IMR-90 (cell line): ENCODE data around the gene SIK1. TPM values are rescaled to one million over a fixed set of nuclear protein-coding genes. Genes with fewer than 3 reads are reported as not detected.
"Not testable (repeated sequence)": the region's sequence is repeated elsewhere in the genome, so short reads cannot be mapped to it uniquely, and the experiment has no call there.

Source experiments
- ATAC-seq: fragments of 200-7000 bp; cut with Tn5 transposase; 2 replicates; pipeline ENCODE4 v1.9.1; 2020; ENCODE audit warnings: low read depth, mild to moderate bottlenecking, moderate library complexity
- BruUV-seq: library from RNA; stranded (reverse); fragments of 400-500 nt; replicated peaks from 2 replicates; lab custom pipeline; 2021; lab: Mats Ljungman, UMichigan
- CTCF ChIA-PET: fragments of 300-600 bp; formaldehyde crosslinking; extraction: SDS; loops from one replicate; lab custom pipeline; 2021; ENCODE audit warnings: antibody characterized with exemption; lab: Yijun Ruan, JAX
- POLR2A ChIA-PET: fragments of 300-600 bp; sonication (Branson Sonifier 250); formaldehyde crosslinking; loops from one replicate; lab custom pipeline; 2022; ENCODE audit warnings: antibody characterized with exemption; ENCODE audit not compliant: unreplicated experiment; lab: Charles Lee
- DNase-seq: peaks from one replicate; pipeline ENCODE4 v3.0.0; 2013
- H2AFZ ChIP-seq: replicated peaks from 2 replicates; pipeline ENCODE3; 2013; ENCODE audit warnings: low read length, mild to moderate bottlenecking; ENCODE audit not compliant: poor library complexity
- H2AK5ac ChIP-seq: 2 replicates; pipeline ENCODE4 v1.6.1; 2013; ENCODE audit warnings: low read depth, low read length, inconsistent platforms
- H2AK9ac ChIP-seq: replicated peaks from 2 replicates; pipeline ENCODE3; 2013; ENCODE audit warnings: mild to moderate bottlenecking, low read depth, low read length, moderate library complexity; ENCODE audit not compliant: poor library complexity
- H2BK120ac ChIP-seq: 2 replicates; pipeline ENCODE4 v1.6.1; 2013; ENCODE audit warnings: low read depth, low read length, inconsistent platforms
- H2BK15ac ChIP-seq: 3 replicates; pipeline ENCODE4 v1.6.1; 2013; ENCODE audit warnings: low read depth, low read length, inconsistent platforms
- H2BK20ac ChIP-seq: 2 replicates; pipeline ENCODE4 v1.6.1; 2013; ENCODE audit warnings: low read depth, mild to moderate bottlenecking, inconsistent platforms, low read length, moderate library complexity
- H2BK5ac ChIP-seq: 2 replicates; pipeline ENCODE4 v1.6.1; 2013; ENCODE audit warnings: mild to moderate bottlenecking, low read depth, low read length, inconsistent platforms; ENCODE audit not compliant: poor library complexity, severe bottlenecking
- H3K14ac ChIP-seq: replicated peaks from 2 replicates; pipeline ENCODE4 v1.6.1; 2013; ENCODE audit warnings: low read depth, low read length, inconsistent platforms
- H3K18ac ChIP-seq: 2 replicates; pipeline ENCODE4 v1.6.1; 2013; ENCODE audit warnings: low read depth, low read length, control low read depth
- H3K23ac ChIP-seq: 2 replicates; pipeline ENCODE4 v1.6.1; 2013; ENCODE audit warnings: low read depth, low read length, inconsistent platforms
- H3K27ac ChIP-seq: 2 replicates; pipeline ENCODE4 v1.5.1; 2013; ENCODE audit warnings: mild to moderate bottlenecking, control low read depth, low read length; ENCODE audit not compliant: insufficient read depth
- H3K27me3 ChIP-seq: 2 replicates; pipeline ENCODE4 v1.6.1; 2013; ENCODE audit warnings: low read length; ENCODE audit not compliant: control insufficient read depth, insufficient read depth
- H3K36me3 ChIP-seq: 2 replicates; pipeline ENCODE4 v1.6.1; 2013; ENCODE audit warnings: low read length, mixed read lengths; ENCODE audit not compliant: control insufficient read depth, insufficient read depth
- H3K4ac ChIP-seq: 2 replicates; pipeline ENCODE4 v1.6.1; 2013; ENCODE audit warnings: low read depth, low read length, inconsistent platforms
- H3K4me1 ChIP-seq: 2 replicates; pipeline ENCODE4 v1.6.1; 2013; ENCODE audit warnings: low read length, mixed read lengths; ENCODE audit not compliant: control insufficient read depth, insufficient read depth
- H3K4me2 ChIP-seq: 2 replicates; pipeline ENCODE4 v1.6.1; 2013; ENCODE audit warnings: low read depth, mild to moderate bottlenecking, control low read depth, low read length, moderate library complexity
- H3K4me3 ChIP-seq: 2 replicates; pipeline ENCODE4 v1.5.1; 2013; ENCODE audit warnings: low read depth, mild to moderate bottlenecking, control low read depth, low read length, moderate library complexity; ENCODE audit not compliant: insufficient read depth
- H3K56ac ChIP-seq: 2 replicates; pipeline ENCODE4 v1.6.1; 2013; ENCODE audit warnings: low read length, inconsistent platforms; ENCODE audit not compliant: insufficient read depth; ENCODE audit errors: extremely low read depth
- H3K79me1 ChIP-seq, 2 experiments: 2 replicates each; pipeline ENCODE4 v1.6.1; 2013; ENCODE audit warnings: low read length in 2 of 2, inconsistent platforms in 1 of 2, low read depth in 1 of 2
- H3K9ac ChIP-seq: 2 replicates; pipeline ENCODE4 v1.6.1; 2013; ENCODE audit warnings: low read depth, low read length, control low read depth
- H3K9me1 ChIP-seq: 2 replicates; pipeline ENCODE4 v1.6.1; 2013; ENCODE audit warnings: low read length, inconsistent platforms; ENCODE audit not compliant: insufficient read depth
- H3K9me3 ChIP-seq: 2 replicates; pipeline ENCODE4 v1.6.1; 2013; ENCODE audit warnings: low read length; ENCODE audit not compliant: control insufficient read depth, insufficient read depth
- H4K20me1 ChIP-seq: 2 replicates; pipeline ENCODE4 v1.6.1; 2013; ENCODE audit warnings: low read length, inconsistent platforms; ENCODE audit not compliant: insufficient read depth
- H4K5ac ChIP-seq: 2 replicates; pipeline ENCODE4 v1.6.1; 2013; ENCODE audit warnings: mild to moderate bottlenecking, low read depth, low read length, control low read depth
- H4K8ac ChIP-seq, 2 experiments: 2 replicates each; pipeline ENCODE4 v1.6.1; 2013; ENCODE audit warnings: low read depth in 2 of 2, low read length in 2 of 2, control low read depth in 1 of 2, inconsistent platforms in 1 of 2
- H4K91ac ChIP-seq: 2 replicates; pipeline ENCODE4 v1.6.1; 2013; ENCODE audit warnings: low read depth, low read length, inconsistent platforms; ENCODE audit not compliant: insufficient read depth
- WGBS, 2 experiments: methylation state at CpG; one replicate each; pipeline versions ENCODE4 v1.1.5 to v1.1.7; 2013; ENCODE audit warnings: missing lambda C conversion rate in 2 of 2; ENCODE audit not compliant: insufficient read length in 1 of 2; ENCODE audit errors: extremely low coverage in 2 of 2; 5-methylcytosine and 5-hydroxymethylcytosine counted together
- dilution Hi-C: fragments of 300-500 bp; cut with HindIII; formaldehyde crosslinking; loops from one replicate; pipeline ENCODE4 v1.14.3; 2018; ENCODE audit warnings: low sequenced_read_pairs; ENCODE audit not compliant: unreplicated experiment
- in situ Hi-C: fragments of 300-500 bp; cut with MboI; formaldehyde crosslinking; loops from 3 replicates; pipeline ENCODE4 v1.14.3; 2019; ENCODE audit warnings: low sequenced_read_pairs, inconsistent platforms, mixed read lengths
- intact Hi-C: fragments of 100-400 bp; cut with micrococcal nuclease; formaldehyde crosslinking; loops from 2 replicates; pipeline ENCODE4 v1.10.0; 2022
- polyA plus RNA-seq, 3 experiments: library from polyadenylated mRNA; depleted of rRNA; stranded (reverse); fragments of >200 nt; gene quantifications; 2 replicates each; pipeline ENCODE4 v1.2.3, GENCODE V29; 2012; ENCODE audit warnings: low replicate concordance in 1 of 3
- total RNA-seq: library from RNA; depleted of rRNA; stranded (reverse); fragments of >200 nt; gene quantifications from 2 replicates; pipeline ENCODE4 v1.2.3, GENCODE V29; 2012

The SIK1 gene
- total and polyA plus RNA-seq, 2 of the 4 experiments (the other 2 are of a cell fraction): 0.54 to 1.9 TPM

DNA sequence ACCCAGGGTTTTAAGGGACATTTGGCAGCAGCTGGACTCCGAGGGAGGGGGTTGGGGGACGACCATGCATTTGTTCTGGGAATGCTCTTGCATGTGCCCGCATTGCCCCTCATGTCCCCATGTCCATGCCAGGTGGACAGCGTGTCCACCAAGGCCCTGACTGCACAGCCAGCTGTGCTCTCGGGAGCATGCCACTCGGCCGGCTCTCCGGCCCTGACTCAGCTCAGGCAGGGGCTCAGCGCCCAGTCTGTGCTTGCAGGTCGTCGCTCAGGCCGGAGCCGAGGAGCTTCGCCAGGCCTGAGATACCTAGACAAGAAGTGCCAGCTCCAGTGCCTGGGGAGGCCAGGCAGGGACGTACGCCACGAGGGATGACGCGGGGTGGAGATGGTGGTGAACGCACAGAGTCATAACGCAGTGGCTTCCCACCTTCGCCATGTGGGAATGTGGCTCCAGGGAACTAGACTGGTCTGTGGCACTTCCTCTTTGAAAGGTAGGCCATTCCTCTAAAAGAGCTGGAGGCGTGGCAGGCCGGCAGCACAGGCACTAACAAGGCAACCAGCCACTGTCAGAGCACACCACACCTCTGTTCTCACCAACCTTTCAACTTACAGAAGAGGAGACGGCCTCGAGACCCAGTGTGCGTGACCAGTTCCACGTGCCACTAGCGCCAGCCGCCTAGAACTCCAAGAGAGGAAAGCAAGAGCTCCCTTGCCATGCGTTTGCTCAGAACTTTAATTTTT, 43.0 kb upstream of the SIK1 start:
- CTCF ChIA-PET, H3K56ac ChIP-seq, H2BK15ac ChIP-seq, intact Hi-C loops, H3K9me1 ChIP-seq, H3K18ac ChIP-seq, POLR2A ChIA-PET, H2AFZ ChIP-seq, H3K4ac ChIP-seq, H2BK20ac ChIP-seq, H3K9ac ChIP-seq, H3K4me3 ChIP-seq, H4K91ac ChIP-seq, H4K8ac ChIP-seq, dilution Hi-C loops, H2BK120ac ChIP-seq, H2BK5ac ChIP-seq, H3K23ac ChIP-seq, ATAC-seq, H3K9me3 ChIP-seq, DNase-seq, H4K20me1 ChIP-seq, H3K27me3 ChIP-seq, H3K79me1 ChIP-seq, H2AK5ac ChIP-seq, H3K4me1 ChIP-seq, H4K5ac ChIP-seq, H3K36me3 ChIP-seq, H3K14ac ChIP-seq, BruUV-seq, H3K4me2 ChIP-seq, H2AK9ac ChIP-seq, H3K27ac ChIP-seq, in situ Hi-C loops: not testable (repeated sequence)
- WGBS, 2 experiments: no CpG with 5 or more reads among the region's 31 CpGs
